Left ventricle myocardium superior (tissue), 1 donor: ENCODE measurements around the gene BASP1. TPM values are rescaled to one million over a fixed set of nuclear protein-coding genes. Genes with fewer than 3 reads are reported as not detected.

Experiments
- ATAC-seq: fragments of 200-7000 bp; cut with Tn5 transposase; one replicate; pipeline ENCODE4 v1.9.1; 2020; ENCODE audit warnings: mild to moderate bottlenecking, moderate library complexity
- DNase-seq: peaks from one replicate; pipeline ENCODE4 v3.0.0-alpha.2; 2020
- intact Hi-C: fragments of 100-400 bp; cut with micrococcal nuclease; formaldehyde crosslinking; loops from one replicate; pipeline ENCODE4 v1.11.0; 2022
- long read RNA-seq: library from polyadenylated mRNA; unstranded; transcript quantifications from one replicate; pipeline ENCODE4 v2.0.0, GENCODE V29; 2021
- total RNA-seq: library from RNA; stranded (reverse); fragmentation: NEBNext Ultra II Directional; extraction: Animal tissue kit (Norgen Biotek cat#: 25700); gene quantifications from one replicate; pipeline ENCODE4 v1.2.1, GENCODE V29; 2021
- donor health status: DM: no; HTN: yes; CAD: no; lungs with severe emphysema.

BASP1 gene, protein sequence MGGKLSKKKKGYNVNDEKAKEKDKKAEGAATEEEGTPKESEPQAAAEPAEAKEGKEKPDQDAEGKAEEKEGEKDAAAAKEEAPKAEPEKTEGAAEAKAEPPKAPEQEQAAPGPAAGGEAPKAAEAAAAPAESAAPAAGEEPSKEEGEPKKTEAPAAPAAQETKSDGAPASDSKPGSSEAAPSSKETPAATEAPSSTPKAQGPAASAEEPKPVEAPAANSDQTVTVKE
- 2.0 TPM for total RNA-seq
- long read RNA-seq: 0 reads

DNA sequence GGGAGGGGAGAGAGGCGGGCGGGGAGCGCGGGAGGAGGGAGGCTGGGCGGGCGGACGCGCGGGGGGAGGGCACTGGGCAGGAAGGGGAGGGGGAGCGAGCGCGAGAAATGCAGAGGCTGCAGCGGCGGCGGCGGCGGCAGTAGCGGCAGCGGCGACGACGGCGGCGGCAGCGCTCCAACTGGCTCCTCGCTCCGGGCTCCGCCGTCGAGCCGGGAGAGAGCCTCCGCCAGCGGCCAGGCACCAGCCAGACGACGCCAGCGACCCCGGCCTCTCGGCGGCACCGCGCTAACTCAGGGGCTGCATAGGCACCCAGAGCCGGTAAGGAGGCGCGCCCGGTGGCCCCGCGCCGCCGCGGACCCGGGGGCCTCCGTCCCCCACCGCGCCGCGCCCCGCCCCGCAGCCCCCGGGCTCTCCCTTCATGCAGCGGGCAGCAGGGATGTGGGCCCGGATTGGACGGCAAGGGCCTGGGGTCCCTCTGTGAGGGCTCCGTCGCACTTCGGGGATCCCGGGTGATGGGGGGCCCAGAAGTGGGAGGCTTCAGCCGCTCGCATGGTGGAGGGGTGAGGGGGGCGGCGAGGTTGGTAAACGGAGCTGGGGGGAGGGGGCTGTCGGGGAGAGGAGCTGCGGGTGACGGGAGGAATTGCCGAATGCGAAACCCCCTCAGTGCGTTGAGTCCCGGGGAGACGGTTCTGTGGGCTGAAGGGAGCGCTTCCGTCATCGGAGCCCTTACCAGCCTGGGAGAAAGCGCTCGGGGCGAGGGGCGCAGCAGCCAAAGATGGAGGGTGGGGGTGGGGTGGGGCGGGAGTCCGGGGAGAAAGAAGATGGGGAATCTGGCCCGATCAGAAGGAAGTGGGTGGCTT is at the start of gene BASP1:
Gene BASP1, plus strand, starts transcription at position 139 of the 860 bp plus-strand sequence. CDS start 57,586 bp downstream, outside the sequence.
- intact Hi-C loops: loop anchor here (10.0 kb wide), 1 partner anchor 1087 kb away; no protein-coding TSS in a partner anchor
- DNase-seq (peak; percentile 75), ATAC-seq (peak; percentile 83)

DNA sequence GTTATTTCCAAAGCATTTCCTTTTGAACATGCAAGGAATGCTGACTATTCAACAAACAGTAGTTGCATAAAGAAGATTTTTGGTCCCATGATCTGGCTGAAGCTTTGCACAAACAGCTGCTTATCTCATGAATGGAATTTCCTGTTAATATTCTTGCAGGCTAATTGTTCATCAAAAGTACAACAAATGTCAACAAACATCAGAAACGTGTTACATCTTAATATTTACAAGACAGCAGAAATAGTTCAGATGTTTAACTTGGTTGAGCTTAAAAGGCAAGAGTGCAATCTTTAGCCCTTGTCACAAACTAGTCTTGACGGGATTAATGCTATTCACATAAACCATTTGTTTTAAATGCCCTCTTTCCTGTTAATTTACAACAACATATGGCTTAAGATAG is 47.9 kb upstream of the BASP1 start:
- intact Hi-C loops: no loop called here
- ATAC-seq (peak; percentile 82), DNase-seq (no peak)

DNA sequence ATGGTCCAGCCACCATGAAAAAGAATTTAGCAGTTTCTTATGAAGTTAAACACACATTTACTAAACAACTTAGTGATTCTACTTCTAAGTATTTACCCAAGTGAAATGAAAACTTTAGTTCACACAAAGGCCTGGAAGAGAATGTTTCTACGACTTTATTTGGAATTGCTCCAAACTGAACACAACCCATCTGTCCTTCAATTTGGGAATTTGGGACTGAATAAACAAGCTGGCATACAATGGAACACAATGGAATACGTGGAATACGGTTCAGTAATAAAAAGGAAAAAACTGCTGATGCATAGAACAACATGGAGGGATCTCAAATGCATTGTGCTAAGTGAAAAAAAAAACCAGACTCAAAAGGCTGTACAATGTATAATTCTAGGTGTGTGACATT is 44.6 kb upstream of the BASP1 start:
- no peak for ATAC-seq
- intact Hi-C loops: no loop called here
- DNase-seq: no peak

DNA sequence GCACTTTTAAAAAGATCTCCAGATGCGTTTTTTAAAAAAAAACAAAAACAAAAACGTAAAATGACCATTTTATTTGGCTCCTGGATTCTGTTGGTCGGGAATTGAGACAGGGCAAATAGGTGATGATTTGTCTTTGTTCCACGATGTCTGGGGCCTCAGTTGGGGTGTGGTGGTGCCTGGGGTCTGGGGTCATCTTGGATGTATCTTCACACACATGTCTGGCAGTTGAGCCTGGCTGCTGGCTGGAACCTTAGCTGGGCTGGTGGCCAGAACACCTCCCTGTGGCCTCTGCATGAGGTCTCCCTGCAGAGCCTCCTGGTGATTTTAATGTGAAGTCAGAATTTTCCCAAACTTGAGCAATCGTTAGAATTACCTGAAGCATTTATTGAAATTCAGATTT is 42.5 kb upstream of the BASP1 start:
- DNase-seq (peak; percentile 57), ATAC-seq (peak; percentile 34)
- intact Hi-C loops: no loop called here

DNA sequence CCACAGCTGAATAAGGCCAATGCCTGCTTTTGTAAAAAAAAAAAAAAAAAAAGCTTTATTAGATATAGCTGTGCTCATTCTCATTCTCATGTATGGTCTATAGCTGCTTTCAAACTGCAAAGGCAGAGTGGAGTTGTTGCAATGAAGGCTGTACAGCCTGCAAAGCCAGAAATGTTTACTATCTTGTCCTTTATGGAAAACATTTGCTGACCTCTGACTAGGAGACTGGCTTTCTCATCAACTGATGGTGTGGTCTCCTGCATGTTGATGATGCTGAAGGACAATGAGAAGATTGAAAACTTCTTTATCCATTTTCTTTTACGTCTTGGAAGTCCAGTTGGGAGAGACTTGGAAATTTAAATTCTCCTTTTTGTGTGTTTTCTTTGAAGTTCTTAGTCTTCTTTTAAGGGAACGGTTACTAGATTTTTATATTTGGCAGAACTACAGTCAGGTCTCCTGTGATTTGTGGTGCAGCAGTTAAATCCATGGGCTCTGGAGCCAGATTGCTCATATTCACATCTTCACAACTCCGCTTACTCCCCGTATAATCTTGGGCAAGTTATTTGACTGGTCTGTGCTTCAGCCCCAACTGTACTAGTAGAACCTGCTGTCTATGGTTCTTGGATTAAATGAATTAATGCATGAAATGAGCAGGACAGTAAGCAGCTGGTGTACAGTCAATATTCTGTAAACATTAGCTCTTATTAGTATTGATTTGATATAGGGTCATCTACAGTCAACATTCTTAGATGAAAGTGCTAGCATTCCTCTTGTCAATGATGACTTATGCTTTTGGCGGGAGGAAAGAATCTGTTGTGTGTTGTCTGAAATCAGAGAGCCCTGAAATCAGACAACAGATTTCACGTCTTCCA is 39.7 kb upstream of the BASP1 start:
- intact Hi-C loops: no loop called here
- DNase-seq (no peak), ATAC-seq (peak; percentile 56)

DNA sequence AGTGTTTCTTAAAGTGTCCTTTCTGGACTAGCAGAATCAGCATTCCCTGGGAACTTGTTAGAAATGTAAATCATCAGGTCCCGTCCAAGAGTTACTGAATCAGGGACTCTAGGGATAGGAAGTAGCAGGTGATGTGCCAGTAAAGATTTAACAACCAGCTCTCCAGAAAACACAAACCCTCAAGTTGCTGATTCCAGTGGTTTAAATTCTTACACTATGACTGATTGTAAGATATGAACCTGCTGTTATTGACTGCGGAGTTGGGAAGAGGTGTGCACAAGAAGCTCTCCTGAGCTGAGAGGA is 39.1 kb upstream of the BASP1 start:
- no peak for DNase-seq
- intact Hi-C loops: no loop called here
- ATAC-seq: peak; percentile 12

DNA sequence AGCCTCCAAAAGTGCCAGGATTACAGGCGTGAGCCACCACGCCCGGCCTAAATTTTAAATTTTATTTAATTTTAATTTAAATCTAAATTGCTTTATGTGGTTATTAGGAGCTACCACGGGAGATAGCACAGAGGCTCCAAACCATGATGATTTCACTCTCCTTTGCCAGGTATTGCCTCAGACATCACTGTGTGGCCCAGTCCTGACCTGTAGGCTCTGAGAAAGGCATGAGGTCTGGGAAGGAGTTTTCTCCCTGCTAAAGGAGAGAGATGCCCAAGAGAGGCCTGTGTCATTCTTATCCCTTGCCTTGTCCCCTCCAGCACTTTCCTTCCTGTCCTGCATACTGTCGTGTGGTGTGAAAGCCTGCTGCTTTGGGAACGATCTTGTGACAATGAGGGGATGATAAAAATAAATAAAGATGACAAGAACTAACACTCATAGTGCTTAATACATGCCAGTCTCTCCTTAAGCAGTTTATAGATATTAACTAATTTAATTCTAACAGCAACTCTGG is 37.0 kb upstream of the BASP1 start:
- ATAC-seq: no peak
- no peak for DNase-seq
- intact Hi-C loops: no loop called here

DNA sequence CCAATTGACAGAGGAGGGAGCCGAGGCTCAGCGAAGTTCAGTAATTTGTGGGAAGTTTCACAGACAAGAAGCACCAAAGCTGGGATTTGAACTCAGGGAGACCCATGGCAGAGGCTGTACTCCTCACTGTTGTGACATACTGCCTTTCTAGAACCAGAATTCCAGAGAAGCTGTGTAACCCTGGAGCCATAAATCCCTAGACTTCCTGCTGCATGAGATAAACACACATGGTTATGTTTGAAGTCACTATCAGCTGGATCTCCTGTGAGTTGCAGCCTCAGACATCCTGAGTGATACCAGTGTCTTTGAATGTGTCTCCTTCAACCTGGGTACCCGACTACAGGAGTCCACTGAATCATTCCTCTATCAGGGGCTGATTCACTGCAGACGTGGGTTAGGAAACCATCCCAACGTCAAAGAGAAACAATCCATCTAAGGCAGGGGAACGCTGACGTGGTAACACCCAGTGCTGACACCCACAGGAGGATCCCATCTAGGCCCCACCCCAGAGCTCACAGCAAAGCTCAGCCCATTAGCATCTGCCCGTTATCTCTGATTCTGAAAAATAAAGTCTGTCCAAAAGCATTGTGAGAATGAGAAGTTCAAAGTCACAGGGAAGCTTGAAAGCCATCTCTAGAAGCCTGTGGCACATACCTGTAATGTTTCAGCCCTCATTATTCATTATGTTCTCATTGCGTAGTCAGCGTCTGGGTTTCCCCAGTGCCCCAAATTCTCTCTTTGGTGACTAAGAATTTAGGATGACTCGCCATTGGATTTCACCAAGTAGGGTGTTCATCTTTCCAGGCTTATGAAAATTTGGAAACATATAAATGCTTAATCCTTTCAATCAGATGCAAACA is 36.3 kb upstream of the BASP1 start:
- DNase-seq (no peak), ATAC-seq (peak; percentile 20)
- intact Hi-C loops: no loop called here

DNA sequence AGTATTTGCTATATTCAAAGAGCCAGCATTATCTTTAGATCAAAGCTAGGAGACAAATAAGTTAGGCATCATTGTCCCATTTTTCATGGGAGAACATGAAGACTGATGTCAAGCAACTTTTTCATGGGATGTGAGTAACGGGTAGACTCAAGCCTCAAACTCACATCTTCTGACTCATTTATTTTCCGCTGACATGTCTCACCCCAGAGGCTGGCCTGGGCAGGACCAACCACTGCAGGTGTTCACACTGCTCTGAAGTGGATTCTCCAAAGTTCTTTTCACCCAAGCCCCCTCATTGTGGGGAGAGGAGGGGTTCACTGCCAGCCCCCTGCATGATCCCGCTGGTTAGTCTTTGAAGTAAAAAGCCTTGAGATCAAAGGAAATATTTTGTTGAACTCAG is 34.9 kb upstream of the BASP1 start:
- intact Hi-C loops: no loop called here
- DNase-seq (no peak), ATAC-seq (no peak)

DNA sequence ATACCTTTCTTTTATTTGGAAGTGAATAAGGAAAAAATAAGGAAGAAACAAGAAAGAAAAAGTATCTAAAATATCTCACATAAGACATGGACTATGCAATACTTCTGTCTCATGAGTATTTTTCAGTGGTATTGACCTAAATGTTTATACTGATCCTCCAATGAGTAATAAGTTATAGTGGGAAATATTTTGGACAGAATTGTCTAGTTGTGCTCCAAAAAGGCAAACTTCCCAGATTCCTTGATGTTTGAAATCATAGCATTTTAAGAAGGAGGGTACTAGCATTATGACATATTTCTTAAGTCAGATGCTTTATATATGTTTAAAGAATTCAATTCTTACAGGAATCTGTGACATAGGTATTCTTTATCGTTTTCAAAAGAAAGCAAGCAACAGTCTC is 34.5 kb upstream of the BASP1 start:
- intact Hi-C loops: no loop called here
- DNase-seq: no peak
- ATAC-seq: no peak

DNA sequence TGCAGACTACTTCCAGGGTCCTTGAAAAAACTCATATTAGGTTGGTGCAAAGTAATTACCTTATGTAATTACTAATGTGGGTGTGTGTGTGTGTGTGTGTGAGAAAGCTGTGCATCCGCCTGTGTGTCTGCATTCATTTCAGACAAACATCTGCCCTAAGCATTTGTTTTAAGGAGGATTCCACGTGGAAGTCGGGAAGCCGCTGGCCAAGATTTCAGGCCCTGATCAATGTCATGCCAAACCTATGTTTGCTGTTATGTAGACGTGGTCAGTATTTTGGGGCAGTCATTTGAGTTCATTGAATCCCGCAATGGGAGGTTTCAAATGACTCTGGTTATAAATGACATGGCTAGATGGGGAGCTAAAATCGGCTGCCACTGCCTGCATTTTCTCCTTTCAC is 33.6 kb upstream of the BASP1 start:
- intact Hi-C loops: no loop called here

DNA sequence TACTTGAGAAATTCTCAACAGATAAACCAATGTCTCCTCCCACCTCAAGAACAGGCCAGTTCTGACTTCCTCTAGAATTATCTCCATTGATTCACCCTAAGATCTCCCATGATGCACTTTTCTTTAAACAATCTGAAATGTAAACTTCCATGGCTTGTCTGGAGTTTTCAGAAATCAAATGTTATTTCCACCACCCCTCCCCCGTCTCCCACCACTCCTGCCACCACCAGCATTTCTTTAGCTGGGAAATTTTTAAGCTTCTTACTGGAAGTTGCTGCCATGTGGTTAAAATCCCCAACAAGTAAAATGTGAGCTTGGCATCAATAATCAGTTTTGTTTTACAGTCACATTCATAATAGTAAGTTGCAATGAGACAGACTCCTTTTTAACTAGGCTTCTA is 32.8 kb upstream of the BASP1 start:
- ATAC-seq (no peak), DNase-seq (no peak)
- intact Hi-C loops: no loop called here

More for the DNA sequence above, 33.6 kb upstream of the BASP1 start:
- ATAC-seq: no peak
- DNase-seq: no peak

DNA sequence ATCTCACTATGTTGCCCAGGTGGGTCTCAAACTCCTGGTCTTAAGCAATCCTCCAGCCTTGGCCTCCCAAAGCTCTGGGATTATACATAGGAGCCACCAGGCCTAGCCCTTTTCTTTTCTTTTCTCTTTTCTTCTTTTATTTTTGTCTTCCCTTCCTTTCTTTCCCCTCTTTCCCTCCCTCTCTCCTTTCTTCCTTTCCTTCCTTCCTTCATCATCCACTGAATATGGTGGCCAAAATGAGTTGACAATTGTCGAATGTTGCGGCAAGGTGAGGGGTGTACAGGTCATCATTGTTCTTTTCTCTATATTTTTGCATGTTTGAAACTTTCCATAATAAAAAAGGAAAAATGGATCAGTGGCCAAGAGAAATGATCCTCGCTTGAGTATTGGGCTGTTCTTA is 32.1 kb upstream of the BASP1 start:
- DNase-seq (no peak), ATAC-seq (no peak)
- intact Hi-C loops: no loop called here

DNA sequence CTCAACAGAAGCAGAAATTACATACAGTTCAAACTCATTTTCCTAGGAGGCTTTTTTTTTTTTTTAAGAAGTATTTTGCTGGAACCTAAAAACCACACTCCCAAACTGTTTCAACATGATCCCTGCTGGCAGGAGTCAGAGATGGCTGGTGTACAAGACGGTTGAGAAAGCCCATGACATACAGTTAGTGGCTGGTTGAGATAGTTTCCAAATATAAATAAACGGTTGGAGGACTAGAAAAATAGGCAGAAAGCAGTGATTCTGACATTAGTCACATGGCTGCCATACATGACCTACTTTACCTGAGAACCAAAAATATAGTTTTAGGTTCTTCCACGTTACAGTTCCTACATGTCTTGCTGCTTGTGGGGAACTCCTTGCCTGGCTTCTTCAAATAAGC is 31.7 kb upstream of the BASP1 start:
- intact Hi-C loops: no loop called here
- DNase-seq: peak; percentile 62
- ATAC-seq: peak; percentile 72

DNA sequence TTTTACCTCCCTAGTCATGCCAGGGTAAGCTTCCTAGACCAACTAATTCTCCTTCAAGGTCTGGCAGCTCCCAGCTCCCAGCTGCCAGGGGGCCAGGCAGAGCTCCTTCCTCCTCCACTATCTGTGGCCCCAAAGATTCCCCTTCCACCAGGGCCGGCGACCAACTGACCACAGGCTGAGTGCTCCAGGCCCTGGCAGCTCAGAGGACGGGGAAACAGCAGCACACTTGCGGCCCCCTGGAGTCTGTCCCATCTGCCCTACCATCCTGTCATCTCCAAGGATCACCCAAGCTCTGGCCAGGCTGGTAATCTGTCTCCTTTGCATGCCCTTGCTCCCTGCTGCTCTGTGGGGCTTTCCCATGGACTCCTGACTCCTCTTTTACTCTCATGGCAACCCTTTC is 31.2 kb upstream of the BASP1 start:
- intact Hi-C loops: no loop called here
- no peak for ATAC-seq
- no peak for DNase-seq

DNA sequence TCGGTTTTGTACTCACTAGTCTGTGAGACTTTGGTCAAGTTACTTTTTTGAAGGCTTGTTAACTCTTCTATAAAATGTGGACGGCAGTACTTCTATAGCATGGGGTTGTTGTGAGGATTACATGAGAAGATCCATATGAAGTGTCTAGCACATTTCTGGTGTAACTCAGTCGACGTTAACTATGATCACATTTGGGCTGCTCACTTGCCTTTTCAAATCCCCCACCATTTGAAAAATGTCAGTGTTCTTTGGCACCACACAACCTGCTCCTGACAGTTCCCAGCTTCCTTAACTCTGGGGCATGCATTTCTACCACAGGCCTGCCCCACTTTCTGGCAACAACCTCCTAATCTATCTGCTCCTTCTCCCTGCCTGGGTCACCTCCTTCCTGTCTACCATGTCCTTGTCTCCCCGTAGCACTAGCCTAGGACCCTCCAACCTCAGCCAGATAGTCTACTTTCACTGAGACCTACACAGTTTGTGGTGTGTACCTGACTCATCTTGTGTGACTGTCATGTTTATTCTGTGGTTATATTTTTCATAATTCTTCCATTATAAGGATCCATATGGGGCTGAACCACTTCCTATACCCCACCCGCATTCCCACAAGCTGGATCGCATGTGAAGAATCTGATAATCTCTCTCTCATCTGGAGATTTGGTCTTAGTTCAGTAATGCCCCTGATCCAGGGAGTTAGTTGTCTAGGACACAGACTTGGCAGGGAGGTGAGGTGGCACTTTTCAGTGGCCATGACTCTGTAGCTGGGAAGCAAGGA is 30.2 kb upstream of the BASP1 start:
- no peak for ATAC-seq
- intact Hi-C loops: no loop called here

DNA sequence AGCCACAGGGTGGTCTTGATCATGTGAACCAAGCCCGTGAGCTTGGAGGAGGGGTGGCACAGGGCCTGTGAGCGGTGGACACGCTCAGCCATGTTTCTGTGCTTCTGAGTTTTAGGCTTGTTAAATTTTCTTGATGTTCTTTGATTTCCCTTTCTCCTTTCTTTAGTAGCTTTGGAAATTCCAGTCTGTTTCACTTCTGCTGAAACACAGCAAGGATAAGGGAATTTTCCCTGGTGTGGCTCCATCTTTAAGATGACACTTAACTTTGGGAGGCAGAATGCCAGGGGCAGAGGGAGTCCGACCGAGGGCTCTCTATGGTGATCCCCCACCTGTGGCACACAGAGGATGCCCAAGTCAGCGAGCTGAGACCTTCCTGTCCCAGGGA is 29.7 kb upstream of the BASP1 start:
- intact Hi-C loops: no loop called here
- DNase-seq: no peak
- ATAC-seq: no peak

More for the DNA sequence above, 30.2 kb upstream of the BASP1 start:
- no peak for DNase-seq
